COLO829 (cell line): ENCODE measurements around the gene UBASH3B.
"Not testable (repeated sequence)": the region's sequence is repeated elsewhere in the genome, so short reads cannot be mapped to it uniquely, and the experiment has no call there.

Experiments
- DNase-seq: peaks from one replicate; pipeline ENCODE4 v3.0.0; 2012; ENCODE audit warnings: low spot score

UBASH3B gene

DNA sequence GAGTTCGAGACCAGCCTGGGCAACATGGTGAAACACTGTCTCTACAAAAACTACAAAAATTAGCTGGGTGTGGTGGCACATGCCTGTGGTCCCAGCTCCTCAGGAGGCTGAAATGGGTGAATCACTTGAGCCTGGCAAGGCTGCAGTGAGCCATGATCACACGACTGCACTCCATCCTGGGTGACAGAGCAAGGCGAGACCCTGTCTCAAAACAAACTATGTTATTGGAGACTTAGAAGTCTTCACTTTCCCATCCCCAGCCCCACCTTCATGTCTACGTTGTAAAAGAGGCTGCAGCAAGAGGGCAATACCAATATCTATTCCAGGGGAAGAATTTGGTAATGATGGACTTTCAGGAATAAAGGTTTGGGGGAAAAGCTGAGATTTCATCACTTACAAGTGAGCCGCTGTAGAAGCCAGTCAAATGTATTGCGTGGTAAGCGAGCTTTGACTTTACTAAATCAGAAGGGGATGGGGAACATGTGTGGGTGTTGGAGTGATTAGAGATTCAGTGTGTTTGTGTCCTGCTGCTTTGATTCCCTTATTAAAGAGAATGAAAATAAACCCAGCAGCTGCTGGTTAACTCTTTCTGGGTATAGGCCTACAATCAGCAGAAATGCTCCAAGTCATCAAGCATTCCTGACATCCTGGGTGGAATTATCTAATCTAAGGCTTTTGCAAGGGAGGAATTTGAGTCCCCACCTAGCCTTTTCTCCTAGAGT, 53.7 kb downstream of the UBASH3B start:
- no peak for DNase-seq

DNA sequence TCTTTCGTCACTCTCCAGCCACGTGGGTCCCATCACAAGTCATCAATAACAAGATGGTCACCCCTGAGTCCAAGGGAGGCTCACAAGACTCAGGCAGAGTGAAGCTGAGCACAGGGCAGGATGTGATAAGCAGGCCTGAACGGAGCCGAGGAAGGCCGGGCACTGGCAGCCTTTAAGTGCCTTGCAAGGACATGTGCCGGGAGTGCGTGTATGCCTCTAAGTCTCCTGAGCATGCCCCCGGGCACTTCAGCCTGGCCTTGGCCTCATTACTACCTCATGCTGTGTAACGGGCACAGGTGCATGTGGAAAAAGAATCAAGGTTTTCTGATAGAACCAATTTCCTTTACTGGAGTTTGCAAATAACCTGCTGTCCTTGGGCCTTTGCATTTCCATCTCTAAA, 55.8 kb downstream of the UBASH3B start:
- DNase-seq = no peak

GRCh38 chr11:122711831-122712381, 56.4 kb downstream of the UBASH3B start:
- no peak for DNase-seq

DNA sequence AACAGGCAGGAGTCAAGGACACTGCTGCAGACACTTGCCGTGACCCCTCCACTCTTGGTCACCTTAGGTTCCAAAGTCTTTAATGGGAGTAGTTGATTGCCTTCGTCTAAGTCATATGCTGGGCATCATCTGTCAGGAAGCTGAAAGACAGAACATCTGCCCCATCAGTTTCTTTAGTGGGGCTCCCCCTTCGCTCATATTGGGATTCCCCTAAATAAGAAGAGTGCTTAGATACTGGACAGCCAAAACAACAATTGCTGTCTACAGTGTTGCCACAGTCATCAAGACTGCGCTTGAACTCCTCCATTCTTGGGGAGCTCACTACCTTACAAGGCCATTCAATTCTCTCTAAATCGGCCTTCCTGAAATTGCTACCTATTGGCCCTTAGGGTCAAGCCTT, 58.5 kb downstream of the UBASH3B start:
- DNase-seq = no peak

GRCh38 chr11:122714484-122714883, 59.0 kb downstream of the UBASH3B start:
- no peak for DNase-seq

GRCh38 chr11:122715548-122716440, 60.3 kb downstream of the UBASH3B start:
- DNase-seq = no peak

DNA sequence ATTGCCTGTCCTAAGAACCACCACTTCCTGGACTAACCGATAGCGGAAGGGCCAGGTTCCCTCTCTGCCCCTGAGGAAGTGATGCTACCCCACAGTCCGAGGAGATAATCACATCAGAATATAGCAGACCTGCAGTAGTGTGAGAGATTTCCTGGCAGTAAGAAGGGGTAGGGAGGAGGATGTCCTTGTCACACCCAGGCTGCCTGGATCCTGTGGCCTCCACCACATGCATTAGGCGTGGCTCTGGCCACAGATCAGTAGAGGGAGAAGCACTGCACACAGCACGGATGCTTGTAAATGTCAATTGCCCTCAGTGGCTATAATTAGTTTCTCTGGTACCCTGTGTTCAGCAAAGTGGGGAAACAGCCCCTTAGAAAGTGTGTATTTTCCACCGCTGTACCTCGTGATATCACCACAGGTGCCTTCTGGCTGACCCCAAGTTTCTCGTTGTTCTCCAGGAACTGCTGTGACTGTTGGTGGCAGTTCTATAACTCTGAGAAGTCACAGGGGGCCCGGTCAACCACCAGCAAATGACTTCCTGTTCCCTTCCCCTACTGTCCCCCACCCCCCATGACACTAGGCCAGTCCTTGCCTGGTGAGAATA, 61.8 kb downstream of the UBASH3B start:
- no peak for DNase-seq

GRCh38 chr11:122720107-122720881, 64.8 kb downstream of the UBASH3B start:
- peak; percentile 59 for DNase-seq

DNA sequence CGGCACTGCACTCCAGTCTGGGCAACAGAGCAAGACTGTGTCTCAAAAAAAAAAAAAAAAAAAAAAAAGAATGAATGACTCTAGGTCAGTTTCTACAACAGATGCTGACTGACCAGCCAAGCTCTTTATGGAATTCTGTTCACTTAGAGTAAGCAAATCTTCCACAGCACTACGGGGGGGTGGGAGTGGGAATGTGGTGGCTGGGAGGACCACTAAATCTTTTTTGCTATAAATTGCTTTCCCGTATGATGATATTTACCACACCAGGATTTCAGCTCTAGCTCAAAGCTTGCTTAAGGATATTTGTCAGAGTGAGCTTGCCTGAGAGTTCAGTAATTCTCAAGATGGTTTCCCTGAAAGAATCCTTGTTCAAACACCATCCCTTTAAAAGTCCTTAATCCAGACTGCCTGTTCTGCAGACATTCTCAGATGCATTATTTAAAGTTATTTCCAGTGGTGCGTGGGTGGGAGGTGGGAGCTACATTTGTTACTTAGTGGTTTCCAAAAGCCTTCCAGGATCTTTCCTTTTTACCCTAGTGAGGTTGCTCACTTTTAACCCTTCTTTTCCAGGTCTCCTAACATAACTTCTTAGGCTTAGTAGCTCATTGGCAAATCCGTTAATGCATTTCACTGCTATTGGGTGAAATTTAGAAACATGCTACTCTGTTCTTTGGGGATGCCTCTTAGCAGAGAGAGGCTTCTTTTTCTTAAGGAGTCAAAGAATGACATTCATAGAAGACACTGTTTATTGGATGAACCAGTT, 65.9 kb downstream of the UBASH3B start:
- DNase-seq = peak; percentile 84

DNA sequence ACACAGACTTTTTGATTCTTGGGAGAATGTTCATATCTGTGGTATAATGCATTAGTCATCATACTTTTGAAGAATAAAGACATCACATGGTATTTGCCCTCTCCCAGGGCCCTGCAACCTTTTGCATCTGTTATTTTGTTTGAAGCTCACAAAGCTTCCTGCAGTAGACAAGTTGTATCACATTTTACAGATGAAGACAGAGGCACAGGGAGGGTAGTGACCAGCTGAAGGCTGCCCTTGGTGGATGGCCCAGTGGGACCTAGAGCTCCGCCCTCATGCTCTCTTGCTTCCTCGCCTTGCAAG, 66.4 kb downstream of the UBASH3B start:
- no peak for DNase-seq

DNA sequence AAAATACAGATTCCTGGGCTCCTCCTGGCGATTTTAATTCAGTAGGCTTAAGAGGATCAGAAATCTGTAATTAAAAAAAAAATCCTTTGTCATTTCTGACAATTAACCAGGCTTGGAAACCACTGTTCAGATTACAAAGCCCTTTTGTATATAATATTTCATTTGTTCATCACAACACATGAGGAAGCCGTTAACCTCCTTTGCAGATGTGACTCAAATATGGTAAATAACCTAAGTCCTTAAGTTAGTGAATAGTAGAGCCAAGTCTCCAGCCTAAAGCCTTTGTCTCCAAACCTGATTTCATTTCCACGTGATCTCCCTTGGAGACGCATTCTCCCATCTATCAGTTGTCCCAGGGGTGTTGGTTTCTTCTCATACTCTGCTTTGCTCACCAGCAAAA, 67.6 kb downstream of the UBASH3B start:
- DNase-seq = no peak

- DNase-seq = no peak
These were observed 68.1 kb downstream of the UBASH3B start for GRCh38 chr11:122723576-122723975.

DNA sequence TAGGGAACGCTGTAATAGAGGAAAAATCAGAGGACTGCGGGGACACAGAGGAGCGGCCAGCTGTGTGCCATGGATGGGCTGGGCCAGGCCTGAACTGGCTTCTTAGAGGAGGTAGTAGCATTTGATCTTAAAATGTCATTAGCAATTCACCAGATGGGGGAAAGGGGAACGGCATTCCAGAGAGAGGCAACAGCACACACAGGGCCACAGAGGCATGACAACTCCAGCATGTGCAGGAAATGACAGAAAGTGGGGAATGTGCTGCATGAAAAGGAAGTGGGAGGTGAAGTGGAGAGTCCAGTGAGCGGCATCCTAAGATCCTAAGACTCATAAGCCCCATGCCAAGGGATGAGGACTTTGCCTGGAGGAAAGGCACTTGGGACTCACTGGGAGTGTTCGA, 69.0 kb downstream of the UBASH3B start:
- DNase-seq = no peak

GRCh38 chr11:122726028-122726427, 70.5 kb downstream of the UBASH3B start:
- DNase-seq = no peak

DNA sequence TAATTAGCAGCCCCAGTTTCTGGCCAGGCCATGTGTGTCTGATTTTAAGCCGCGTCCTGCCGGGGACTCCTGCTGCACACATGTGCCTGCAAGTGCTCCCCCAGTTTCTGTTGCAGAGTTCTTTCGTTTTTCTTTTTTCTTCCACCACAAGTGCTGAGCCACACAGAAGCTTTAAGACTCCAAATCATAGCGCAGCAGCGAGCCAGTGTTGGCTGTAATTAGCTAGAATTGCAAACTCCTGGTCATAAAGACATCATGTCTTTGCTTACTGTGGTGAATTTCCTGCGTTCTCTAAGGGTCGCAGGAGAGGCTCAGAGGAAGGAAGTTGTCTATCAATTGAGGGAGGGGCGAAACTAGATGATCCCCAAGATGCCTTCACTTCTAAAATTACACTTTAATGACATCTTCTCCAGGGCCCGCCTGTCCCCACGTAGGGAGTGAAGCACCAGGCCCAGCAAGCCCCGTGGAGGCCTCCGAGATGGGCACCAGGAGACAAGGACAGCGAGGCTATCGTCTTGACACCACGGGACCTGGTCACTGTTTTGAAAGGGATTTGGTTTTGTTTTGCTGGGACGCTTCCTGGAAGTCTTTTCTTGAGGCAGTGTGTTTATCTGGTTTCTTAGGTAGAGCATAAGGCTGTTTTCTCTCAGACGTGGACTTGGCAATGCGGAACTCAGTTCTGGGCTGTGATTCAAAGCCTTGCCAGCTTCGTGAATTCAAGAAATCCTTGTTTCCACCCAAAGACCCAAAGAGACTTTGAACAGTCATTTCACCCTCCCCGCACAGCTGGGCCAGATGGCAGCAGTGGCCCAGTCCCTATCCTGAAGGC, 71.8 kb downstream of the UBASH3B start:
- no peak for DNase-seq

- DNase-seq = no peak
These were observed 73.0 kb downstream of the UBASH3B start for GRCh38 chr11:122728561-122728960.

DNA sequence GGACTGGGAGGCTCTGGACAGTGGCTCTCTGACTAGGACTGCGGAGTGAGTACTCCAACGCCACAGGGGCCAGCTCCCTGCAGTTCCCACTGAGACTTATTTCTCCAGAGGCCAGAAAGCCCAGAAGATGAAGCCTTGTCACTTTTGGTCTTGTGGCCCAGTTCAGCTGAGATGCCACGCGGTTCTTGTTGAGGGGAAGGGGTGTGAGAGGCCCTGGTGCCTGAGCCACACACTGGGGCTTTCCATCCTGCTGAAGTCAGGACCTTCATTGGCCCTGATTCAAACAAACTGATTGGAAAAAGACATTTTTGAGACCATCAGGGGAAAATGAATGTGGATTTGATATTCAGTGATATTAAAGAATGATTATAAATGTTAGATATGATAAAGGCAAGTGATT, 73.6 kb downstream of the UBASH3B start:
- no peak for DNase-seq

GRCh38 chr11:122730694-122731093, 75.2 kb downstream of the UBASH3B start:
- not testable (repeated sequence) for DNase-seq

DNA sequence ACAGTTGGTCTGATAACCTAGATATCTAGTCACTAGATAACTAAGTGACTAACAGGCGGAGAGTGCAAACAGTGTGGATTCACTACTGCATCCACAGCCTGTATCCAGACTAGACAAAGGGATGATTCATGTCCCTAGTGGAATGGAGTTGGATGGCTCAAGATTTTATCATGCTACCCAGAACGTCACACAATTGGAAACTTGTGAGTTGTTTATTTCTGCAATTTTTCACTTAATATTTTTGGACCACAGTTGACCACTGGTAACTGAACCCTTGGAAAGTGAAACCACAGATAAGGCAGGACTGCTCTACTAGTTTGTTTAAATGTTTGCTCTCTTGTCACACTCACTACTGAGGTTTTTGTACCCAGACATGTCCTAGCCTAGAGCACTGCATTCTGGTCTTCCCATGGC, 76.0 kb downstream of the UBASH3B start:
- peak; percentile 83 for DNase-seq
